H9 (cell line): ENCODE data around the gene RUNX2. TPM values are rescaled to one million over a fixed set of nuclear protein-coding genes. Genes with fewer than 3 reads are reported as not detected.

Source experiments
- DNase-seq: peaks from one replicate; pipeline ENCODE4 v3.0.0-alpha.2; 2017
- H2AFZ ChIP-seq: one replicate; pipeline ENCODE4 v1.6.1; 2013; ENCODE audit warnings: mild to moderate bottlenecking, low read length, control low read depth, moderate library complexity
- H2AK5ac ChIP-seq: 2 replicates; pipeline ENCODE4 v1.6.1; 2013; ENCODE audit warnings: low read length, control low read depth, mixed read lengths; ENCODE audit not compliant: insufficient read length
- H2BK120ac ChIP-seq: one replicate; pipeline ENCODE4 v1.6.1; 2013; ENCODE audit warnings: low read depth, mild to moderate bottlenecking, low read length, control low read depth, inconsistent platforms; ENCODE audit not compliant: poor library complexity, severe bottlenecking
- H2BK12ac ChIP-seq: 2 replicates; pipeline ENCODE4 v1.6.1; 2013; ENCODE audit warnings: low read length, control low read depth, mixed read lengths, low read depth; ENCODE audit not compliant: insufficient read length
- H2BK15ac ChIP-seq: 2 replicates; pipeline ENCODE4 v1.6.1; 2013; ENCODE audit warnings: low read depth, low read length, control low read depth
- H2BK20ac ChIP-seq: one replicate; pipeline ENCODE4 v1.6.1; 2013; ENCODE audit warnings: low read depth, mild to moderate bottlenecking, low read length, control low read depth, inconsistent platforms; ENCODE audit not compliant: poor library complexity, severe bottlenecking
- H2BK5ac ChIP-seq: 2 replicates; pipeline ENCODE4 v1.6.1; 2013; ENCODE audit warnings: low read length, control low read depth, mixed read lengths; ENCODE audit not compliant: insufficient read length
- H3K14ac ChIP-seq: 2 replicates; pipeline ENCODE4 v1.6.1; 2013; ENCODE audit warnings: low read length, control low read depth; ENCODE audit not compliant: insufficient read depth
- H3K18ac ChIP-seq: 2 replicates; pipeline ENCODE4 v1.6.1; 2013; ENCODE audit warnings: low read depth, mild to moderate bottlenecking, mixed read lengths, low read length, control low read depth; ENCODE audit not compliant: insufficient read length
- H3K23ac ChIP-seq: 2 replicates; pipeline ENCODE4 v1.6.1; 2013; ENCODE audit warnings: low read length, control low read depth, mixed read lengths, low read depth; ENCODE audit not compliant: insufficient read length
- H3K23me2 ChIP-seq: 2 replicates; pipeline ENCODE4 v1.6.1; 2013; ENCODE audit warnings: low read depth, mild to moderate bottlenecking, mixed read lengths, low read length, control low read depth; ENCODE audit not compliant: insufficient read length, poor library complexity, severe bottlenecking
- H3K27ac ChIP-seq: 2 replicates; pipeline ENCODE4 v1.5.1; 2013; ENCODE audit warnings: low read length, control low read depth, mixed read lengths, low read depth; ENCODE audit not compliant: insufficient read length
- H3K27me3 ChIP-seq: 2 replicates; pipeline ENCODE4 v1.6.1; 2013; ENCODE audit warnings: low read length, control low read depth, inconsistent platforms; ENCODE audit not compliant: insufficient read depth
- H3K4ac ChIP-seq: 2 replicates; pipeline ENCODE4 v1.6.1; 2013; ENCODE audit warnings: low read depth, mild to moderate bottlenecking, control low read depth, inconsistent platforms, low read length, moderate library complexity
- H3K4me1 ChIP-seq: 2 replicates; pipeline ENCODE4 v1.6.1; 2013; ENCODE audit warnings: low read length, control low read depth, inconsistent platforms; ENCODE audit not compliant: insufficient read depth
- H3K4me2 ChIP-seq: 2 replicates; pipeline ENCODE4 v1.6.1; 2013; ENCODE audit warnings: low read length, control low read depth, mixed read lengths; ENCODE audit not compliant: insufficient read length, insufficient read depth
- H3K56ac ChIP-seq: 2 replicates; pipeline ENCODE4 v1.6.1; 2013; ENCODE audit warnings: low read depth, mild to moderate bottlenecking, mixed read lengths, low read length, control low read depth; ENCODE audit not compliant: insufficient read length
- H3K79me1 ChIP-seq: 2 replicates; pipeline ENCODE4 v1.6.1; 2013; ENCODE audit warnings: low read depth, mild to moderate bottlenecking, moderate library complexity, low read length, control low read depth, inconsistent platforms; ENCODE audit not compliant: insufficient read depth, poor library complexity, severe bottlenecking
- H3K79me2 ChIP-seq: 2 replicates; pipeline ENCODE4 v1.6.1; 2013; ENCODE audit warnings: low read length, control low read depth, inconsistent platforms; ENCODE audit not compliant: insufficient read depth
- H3K9ac ChIP-seq: 2 replicates; pipeline ENCODE4 v1.6.1; 2013; ENCODE audit warnings: low read length, control low read depth, mixed read lengths; ENCODE audit not compliant: insufficient read length; ENCODE audit errors: extremely low read depth
- H3K9me3 ChIP-seq: one replicate; pipeline ENCODE4 v1.6.1; 2013; ENCODE audit warnings: low read depth, low read length, inconsistent platforms; ENCODE audit not compliant: control insufficient read depth
- H3T11ph ChIP-seq: one replicate; pipeline ENCODE4 v1.6.1; 2013; ENCODE audit warnings: mild to moderate bottlenecking, low read length, control low read depth, inconsistent platforms
- H4K20me1 ChIP-seq: one replicate; pipeline ENCODE4 v1.6.1; 2013; ENCODE audit not compliant: control insufficient read depth, insufficient read length, insufficient read depth
- H4K5ac ChIP-seq: 2 replicates; pipeline ENCODE4 v1.6.1; 2013; ENCODE audit warnings: low read depth, mild to moderate bottlenecking, mixed read lengths, low read length, control low read depth; ENCODE audit not compliant: insufficient read length
- H4K8ac ChIP-seq: replicated peaks from 2 replicates; pipeline ENCODE4 v1.6.1; 2013; ENCODE audit warnings: low read length, control low read depth, mixed read lengths, low read depth; ENCODE audit not compliant: insufficient read length
- H4K91ac ChIP-seq: 2 replicates; pipeline ENCODE4 v1.6.1; 2013; ENCODE audit warnings: low read depth, mild to moderate bottlenecking, moderate library complexity, mixed read lengths, low read length, control low read depth; ENCODE audit not compliant: insufficient read length
- H3K27ac Mint-ChIP-seq, 3 experiments: 2 replicates in 2 of 3; 3 replicates in 1 of 3; pipeline ENCODE4 v1.8.0; 2020 to 2021; ENCODE audit warnings: mixed read lengths in 3 of 3, mild to moderate bottlenecking in 1 of 3, moderate library complexity in 1 of 3
- H3K27me3 Mint-ChIP-seq: 2 replicates; pipeline ENCODE4 v1.8.0; 2021; ENCODE audit warnings: low read depth, mild to moderate bottlenecking, moderate library complexity, mixed read lengths
- H3K36me3 Mint-ChIP-seq, 3 experiments: 2 replicates in 2 of 3; 3 replicates in 1 of 3; pipeline ENCODE4 v1.8.0; 2020 to 2021; ENCODE audit warnings: low read depth in 3 of 3, mixed read lengths in 3 of 3; ENCODE audit not compliant: insufficient read depth in 1 of 3
- H3K4me1 Mint-ChIP-seq, 2 experiments: 2 replicates each; pipeline ENCODE4 v1.8.0; 2020; ENCODE audit warnings: mixed read lengths in 2 of 2
- H3K4me3 Mint-ChIP-seq, 2 experiments: 2 replicates in 1 of 2; 3 replicates in 1 of 2; pipeline ENCODE4 v1.8.0; 2020 to 2021; ENCODE audit warnings: mild to moderate bottlenecking in 2 of 2, mixed read lengths in 2 of 2, moderate library complexity in 1 of 2
- H3K9me3 Mint-ChIP-seq, 2 experiments: 2 replicates in 1 of 2; 3 replicates in 1 of 2; pipeline ENCODE4 v1.8.0; 2020; ENCODE audit warnings: mild to moderate bottlenecking in 2 of 2, mixed read lengths in 2 of 2, moderate library complexity in 1 of 2
- CTCF ChIP-seq: fragments of 200-600 bp; sonication (generic); conservative IDR thresholded peaks from 3 replicates; pipeline ENCODE4 v1.8.0; 2021; ENCODE audit warnings: antibody characterized with exemption, mild to moderate bottlenecking
- WGBS: extraction: QIAGEN DNeasy Blood & Tissue Kit; methylation state at CpG from one replicate; pipeline ENCODE4 v1.1.7; 2013; ENCODE audit warnings: missing lambda C conversion rate, low lambda C conversion rate, mixed read lengths; ENCODE audit not compliant: insufficient read length; ENCODE audit errors: extremely low coverage; 5-methylcytosine and 5-hydroxymethylcytosine counted together
- total RNA-seq: library from RNA; stranded (reverse); gene quantifications from 2 replicates; pipeline ENCODE4 v1.2.1, GENCODE V29; 2021

Gene RUNX2
- total RNA-seq, 1 experiment from 2014 or later, result 0.15 TPM

GRCh38 chr6:45522486-45522885, 194.4 kb downstream of the RUNX2 start:
- no peak overlapping the region for H3K9ac ChIP-seq
- no peak overlapping the region for H3K27ac ChIP-seq
- H4K91ac ChIP-seq, result no peak overlapping the region
- H3K14ac ChIP-seq, result no peak overlapping the region
- peaks cover 27 to 33% of the 10 kb centered on the region in 2 experiments for H3K4me1 Mint-ChIP-seq
- H3K27ac Mint-ChIP-seq, result peak overlapping the region in 1 of 3 experiments; percentile 94; a peak in 2 of 7 replicates
- no peak overlapping the region for H2BK15ac ChIP-seq
- no peak overlapping the region for H4K5ac ChIP-seq
- H3K9me3 ChIP-seq, result no peaks in the 10 kb centered on the region
- no peaks in the 10 kb centered on the region; the same call in 1 of the 2 replicates for H3K27me3 Mint-ChIP-seq
- no CpG with 5 or more reads among the region's 4 CpGs for WGBS
- H3K79me2 ChIP-seq, result no peaks in the 10 kb centered on the region
- H4K20me1 ChIP-seq, result no peaks in the 10 kb centered on the region
- no peaks in the 10 kb centered on the region for H3K36me3 Mint-ChIP-seq
- H3K4me3 Mint-ChIP-seq, result no peak overlapping the region
- H3K18ac ChIP-seq, result no peak overlapping the region
- no peak overlapping the region for H4K8ac ChIP-seq
- no peak overlapping the region for H2AK5ac ChIP-seq
- H2BK120ac ChIP-seq, result no peak overlapping the region
- H3K4me1 ChIP-seq, result no peaks in the 10 kb centered on the region; the same call in 1 of the 2 replicates
- H3K56ac ChIP-seq, result no peak overlapping the region
- H3K23me2 ChIP-seq, result no peaks in the 10 kb centered on the region
- H3K23ac ChIP-seq, result no peak overlapping the region
- H2BK12ac ChIP-seq, result no peak overlapping the region
- DNase-seq, result no peak
- H3K4ac ChIP-seq, result no peak overlapping the region
- H3K4me2 ChIP-seq, result no peak overlapping the region
- no peak overlapping the region for H2BK5ac ChIP-seq
- TF ChIP-seq CTCF, result no peak
- no peaks in the 10 kb centered on the region for H3K27me3 ChIP-seq
- H3K79me1 ChIP-seq, result no peaks in the 10 kb centered on the region
- no peaks in the 10 kb centered on the region for H3K9me3 Mint-ChIP-seq
- H3T11ph ChIP-seq, result no peak overlapping the region
- no peak overlapping the region for H2AFZ ChIP-seq
- H2BK20ac ChIP-seq, result no peak overlapping the region
